ENCODE data around the gene KMT5B. TPM values are rescaled to one million over a fixed set of nuclear protein-coding genes. Genes with fewer than 3 reads are reported as not detected.
A peak's percentile ranks its signal among the peaks of the same experiment; 100 is the strongest.

KMT5B gene
- total RNA-seq, 2 donors from 2014 or later = 42.6 to 59.1 TPM

- no peak for TF ChIP-seq CTCF (IDR thresholded peaks at IDR 0.05)
Measured at GRCh38 chr11:68107689-68108088, 105.4 kb downstream of the KMT5B start.

GRCh38 chr11:68106165-68106940 is 106.7 kb downstream of the KMT5B start:
- peak; percentile 90 for DNase-seq
- peak overlapping the region in 1 of 2 donors; percentile 19 for H3K9ac ChIP-seq (ENCODE audit: low read depth in 2 of 2, low read length in 2 of 2)
- no peak overlapping the region for H3K4me3 ChIP-seq
- no peaks in the 10 kb centered on the region for H3K27me3 ChIP-seq
- intact Hi-C loops (cut with DNase I) = no loop called here
- no peak for TF ChIP-seq CTCF (IDR thresholded peaks at IDR 0.05)
- H3K9me3 ChIP-seq = no peaks in the 10 kb centered on the region
- H3K4me1 ChIP-seq = peaks cover 13% of the 10 kb centered on the region
- peak overlapping the region; percentile 77 for H3K27ac ChIP-seq
- H3K36me3 ChIP-seq = no peaks in the 10 kb centered on the region

More at GRCh38 chr11:68107689-68108088, 105.4 kb downstream of the KMT5B start:
- H3K36me3 ChIP-seq = no peaks in the 10 kb centered on the region
- peak overlapping the region; percentile 77 for H3K27ac ChIP-seq
- no peaks in the 10 kb centered on the region for H3K27me3 ChIP-seq
- DNase-seq = peak; percentile 62
- H3K4me1 ChIP-seq = peaks cover 13% of the 10 kb centered on the region
- peak overlapping the region in 1 of 2 donors; percentile 81 for H3K9ac ChIP-seq (ENCODE audit: low read depth in 2 of 2, low read length in 2 of 2)
- intact Hi-C loops (cut with DNase I) = no loop called here
- no peak overlapping the region for H3K4me3 ChIP-seq
- no peaks in the 10 kb centered on the region for H3K9me3 ChIP-seq

Other genes starting within 250 kb of the KMT5B start
- gene UNC93B1, start 209.2 kb downstream of the KMT5B start, total RNA-seq = 10 to 100 TPM; 46.3 to 55.4 TPM
- 10 to 100 TPM; 17.7 to 18.8 TPM for gene ALDH3B1, start 203.0 kb downstream of the KMT5B start, total RNA-seq
- 100 to 1,000 TPM; 149 to 247 TPM for gene NDUFS8, start 182.6 kb downstream of the KMT5B start, total RNA-seq
- gene TCIRG1, start 174.3 kb downstream of the KMT5B start, total RNA-seq = 100 to 1,000 TPM; 133 to 246 TPM
- 10 to 100 TPM; 50.1 to 83.7 TPM for gene CHKA, start 91.9 kb downstream of the KMT5B start, total RNA-seq
- 10 to 100 TPM; 55.3 to 66.6 TPM for gene C11orf24, start 58.7 kb upstream of the KMT5B start, total RNA-seq
- 100 to 1,000 TPM in 1 of 2 donors, 10 to 100 TPM in 1; 81.0 to 110 TPM for gene LRP5, start 99.3 kb upstream of the KMT5B start, total RNA-seq
- 100 to 1,000 TPM in 1 of 2 donors, 10 to 100 TPM in 1; 95.0 to 103 TPM for gene PPP6R3, start 247.5 kb upstream of the KMT5B start, total RNA-seq

Data from colonic mucosa (tissue), 4 donors.